ENCODE results near the gene SH3D19.

DNA sequence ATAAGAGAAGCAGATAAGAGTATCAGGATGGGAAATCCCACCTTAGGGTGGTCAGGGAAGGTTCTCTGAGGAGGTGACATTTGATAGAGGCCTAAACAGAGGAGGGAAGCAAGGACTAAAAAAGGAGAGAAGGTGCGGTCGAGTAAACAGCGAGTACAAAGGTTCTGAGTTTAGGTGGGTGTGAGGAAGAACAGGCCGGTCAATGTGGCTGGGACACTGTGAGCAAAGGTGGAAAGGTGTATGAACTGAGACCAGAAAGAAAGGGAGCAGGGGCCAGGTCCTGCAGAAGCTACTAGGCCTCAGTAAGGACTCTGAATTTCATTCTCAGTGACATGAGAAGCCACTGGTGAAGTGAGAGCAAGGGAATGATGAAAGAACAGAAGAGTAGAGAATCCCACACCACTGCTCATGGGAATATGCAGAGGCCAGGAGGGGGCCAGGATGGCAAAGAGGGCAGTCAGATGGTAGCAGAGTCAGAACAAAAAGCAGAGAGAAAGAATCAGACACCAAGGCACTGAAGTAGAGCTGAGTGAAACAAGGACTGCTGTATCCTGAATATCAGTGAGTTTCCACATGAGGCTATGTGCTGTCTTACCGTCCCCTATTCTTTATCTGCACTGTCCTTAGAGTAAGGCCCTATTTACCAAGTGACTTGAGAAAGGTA lies 30.4 kb downstream of the SH3D19 start:
- TF ChIP-seq POLR2AphosphoS5 (IDR thresholded peaks at IDR 0.05; ENCODE audit: low read depth, low read length), result no peak
- no peak for TF ChIP-seq TAF1 (IDR thresholded peaks at IDR 0.05; ENCODE audit: borderline replicate concordance, insufficient read depth, low read length)
- TF ChIP-seq, protein P1, sequence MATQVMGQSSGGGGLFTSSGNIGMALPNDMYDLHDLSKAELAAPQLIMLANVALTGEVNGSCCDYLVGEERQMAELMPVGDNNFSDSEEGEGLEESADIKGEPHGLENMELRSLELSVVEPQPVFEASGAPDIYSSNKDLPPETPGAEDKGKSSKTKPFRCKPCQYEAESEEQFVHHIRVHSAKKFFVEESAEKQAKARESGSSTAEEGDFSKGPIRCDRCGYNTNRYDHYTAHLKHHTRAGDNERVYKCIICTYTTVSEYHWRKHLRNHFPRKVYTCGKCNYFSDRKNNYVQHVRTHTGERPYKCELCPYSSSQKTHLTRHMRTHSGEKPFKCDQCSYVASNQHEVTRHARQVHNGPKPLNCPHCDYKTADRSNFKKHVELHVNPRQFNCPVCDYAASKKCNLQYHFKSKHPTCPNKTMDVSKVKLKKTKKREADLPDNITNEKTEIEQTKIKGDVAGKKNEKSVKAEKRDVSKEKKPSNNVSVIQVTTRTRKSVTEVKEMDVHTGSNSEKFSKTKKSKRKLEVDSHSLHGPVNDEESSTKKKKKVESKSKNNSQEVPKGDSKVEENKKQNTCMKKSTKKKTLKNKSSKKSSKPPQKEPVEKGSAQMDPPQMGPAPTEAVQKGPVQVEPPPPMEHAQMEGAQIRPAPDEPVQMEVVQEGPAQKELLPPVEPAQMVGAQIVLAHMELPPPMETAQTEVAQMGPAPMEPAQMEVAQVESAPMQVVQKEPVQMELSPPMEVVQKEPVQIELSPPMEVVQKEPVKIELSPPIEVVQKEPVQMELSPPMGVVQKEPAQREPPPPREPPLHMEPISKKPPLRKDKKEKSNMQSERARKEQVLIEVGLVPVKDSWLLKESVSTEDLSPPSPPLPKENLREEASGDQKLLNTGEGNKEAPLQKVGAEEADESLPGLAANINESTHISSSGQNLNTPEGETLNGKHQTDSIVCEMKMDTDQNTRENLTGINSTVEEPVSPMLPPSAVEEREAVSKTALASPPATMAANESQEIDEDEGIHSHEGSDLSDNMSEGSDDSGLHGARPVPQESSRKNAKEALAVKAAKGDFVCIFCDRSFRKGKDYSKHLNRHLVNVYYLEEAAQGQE (IDR thresholded peaks at IDR 0.05; ENCODE audit: insufficient read depth in 1 of 2, low read depth in 2 of 2, low read length in 2 of 2), result no peak
- TF ChIP-seq SIN3A (IDR thresholded peaks at IDR 0.05; ENCODE audit: borderline replicate concordance, insufficient read depth, low read length), result no peak

Measured in PFSK-1 (cell line).